ENCODE measurements around the gene ANKRD13A.

ANKRD13A gene

GRCh38 chr12:109994401-109995175 is 4.6 kb upstream of the ANKRD13A start:
- Histone ChIP-seq H3K9me3 (no peaks in the 10 kb centered on the region), H3K27me3 (no peaks in the 10 kb centered on the region), H3K36me3 (no peaks in the 10 kb centered on the region), H3K4me3 (ENCODE audit: low read depth, low read length) (peak overlapping the region; percentile 93), H3K4me1 (no peaks in the 10 kb centered on the region)
- no peak for DNase-seq
- no peak for TF ChIP-seq CTCF (IDR thresholded peaks at IDR 0.05; ENCODE audit: low read depth, low read length)

GRCh38 chr12:109995361-109995685 is 3.9 kb upstream of the ANKRD13A start:
- Histone ChIP-seq H3K27me3 (no peaks in the 10 kb centered on the region), H3K9me3 (no peaks in the 10 kb centered on the region), H3K36me3 (no peaks in the 10 kb centered on the region), H3K4me1 (no peaks in the 10 kb centered on the region), H3K4me3 (ENCODE audit: low read depth, low read length) (peak overlapping the region; percentile 93)
- TF ChIP-seq CTCF (IDR thresholded peaks at IDR 0.05; ENCODE audit: low read depth, low read length): no peak
- no peak for DNase-seq

- no peak for TF ChIP-seq CTCF (IDR thresholded peaks at IDR 0.05; ENCODE audit: low read depth, low read length)
- H3K4me3 ChIP-seq (ENCODE audit: low read depth, low read length): peak within 1 kb of the TSS; percentile 93
- H3K36me3 ChIP-seq: no peaks in the 10 kb centered on the region
- peak; percentile 97 for DNase-seq
- no peaks in the 10 kb centered on the region for H3K27me3 ChIP-seq
- no peaks in the 10 kb centered on the region for H3K4me1 ChIP-seq
- no peaks in the 10 kb centered on the region for H3K9me3 ChIP-seq
Measured at GRCh38 chr12:109995686-109996482, 3.3 kb upstream of the ANKRD13A start, which contains the start of gene GIT2. GIT2 (minus strand) TSS chr12:109996368; CDS start chr12:109996224, 144 bp downstream.

- Histone ChIP-seq H3K4me3 (ENCODE audit: low read depth, low read length) (peak overlapping the region; percentile 93), H3K4me1 (no peaks in the 10 kb centered on the region), H3K27me3 (no peaks in the 10 kb centered on the region), H3K36me3 (no peaks in the 10 kb centered on the region), H3K9me3 (no peaks in the 10 kb centered on the region)
- TF ChIP-seq CTCF (IDR thresholded peaks at IDR 0.05; ENCODE audit: low read depth, low read length): no peak
- DNase-seq: no peak
Measured at GRCh38 chr12:109996483-109996853, 2.8 kb upstream of the ANKRD13A start.

- no peak for TF ChIP-seq CTCF (IDR thresholded peaks at IDR 0.05; ENCODE audit: low read depth, low read length)
- Histone ChIP-seq H3K4me3 (ENCODE audit: low read depth, low read length) (no peak overlapping the region), H3K36me3 (no peaks in the 10 kb centered on the region), H3K9me3 (no peaks in the 10 kb centered on the region), H3K4me1 (no peaks in the 10 kb centered on the region), H3K27me3 (no peaks in the 10 kb centered on the region)
- no peak for DNase-seq
Measured at GRCh38 chr12:109997393-109997792, 1.8 kb upstream of the ANKRD13A start.
